Activated CD4-positive, CD25-positive, alpha-beta regulatory T cell treated with anti-CD3 and anti-CD28 coated beads, Interleukin-2, amount 50 U/mL, for 16 hours (primary cell): Measurements from ENCODE around the gene KIF26A.

Source experiments
- DNase-seq: peaks from one replicate; pipeline ENCODE4 v3.0.0-alpha.2; 2020; ENCODE audit warnings: low read depth, low spot score

Gene KIF26A

GRCh38 chr14:104138098-104138717 lies at the start of gene KIF26A:
TSS of gene KIF26A (plus strand) at chr14:104138587. CDS start at chr14:104138723, 136 bp downstream.
- no peak for DNase-seq

DNA sequence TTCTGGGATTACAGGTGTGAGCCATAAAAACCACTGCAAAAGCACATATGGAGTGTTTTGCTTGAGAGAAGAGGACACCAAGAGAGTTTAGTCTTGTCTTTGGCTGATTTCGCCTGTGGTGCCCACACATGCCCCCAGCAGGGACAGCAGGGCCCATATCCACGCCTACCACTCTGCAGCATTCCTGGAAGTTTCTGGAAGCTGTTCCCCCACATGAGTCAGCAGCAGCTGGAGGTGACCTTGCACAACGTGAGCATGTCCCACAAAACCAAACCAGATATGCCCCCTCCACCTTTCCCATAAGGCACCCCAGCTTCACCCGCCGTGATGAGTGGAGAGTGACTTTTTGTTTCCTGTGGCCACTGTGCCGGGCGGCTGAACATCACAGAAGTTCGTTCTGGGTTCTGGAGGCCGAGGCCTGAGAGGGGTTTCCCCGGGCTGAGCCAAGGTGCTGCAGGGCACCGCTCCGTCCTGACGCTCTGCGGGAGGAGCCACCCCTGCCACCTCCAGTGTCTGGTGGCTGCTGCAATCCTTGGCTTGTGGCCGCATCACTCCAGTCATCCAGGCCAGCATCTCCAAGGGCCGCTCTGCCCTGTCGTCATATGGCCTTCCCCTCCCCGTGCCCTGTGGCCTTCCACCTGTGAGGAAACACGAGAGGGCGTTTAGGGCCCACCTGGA lies 48.2 kb upstream of the KIF26A start:
- no peak for DNase-seq

DNA sequence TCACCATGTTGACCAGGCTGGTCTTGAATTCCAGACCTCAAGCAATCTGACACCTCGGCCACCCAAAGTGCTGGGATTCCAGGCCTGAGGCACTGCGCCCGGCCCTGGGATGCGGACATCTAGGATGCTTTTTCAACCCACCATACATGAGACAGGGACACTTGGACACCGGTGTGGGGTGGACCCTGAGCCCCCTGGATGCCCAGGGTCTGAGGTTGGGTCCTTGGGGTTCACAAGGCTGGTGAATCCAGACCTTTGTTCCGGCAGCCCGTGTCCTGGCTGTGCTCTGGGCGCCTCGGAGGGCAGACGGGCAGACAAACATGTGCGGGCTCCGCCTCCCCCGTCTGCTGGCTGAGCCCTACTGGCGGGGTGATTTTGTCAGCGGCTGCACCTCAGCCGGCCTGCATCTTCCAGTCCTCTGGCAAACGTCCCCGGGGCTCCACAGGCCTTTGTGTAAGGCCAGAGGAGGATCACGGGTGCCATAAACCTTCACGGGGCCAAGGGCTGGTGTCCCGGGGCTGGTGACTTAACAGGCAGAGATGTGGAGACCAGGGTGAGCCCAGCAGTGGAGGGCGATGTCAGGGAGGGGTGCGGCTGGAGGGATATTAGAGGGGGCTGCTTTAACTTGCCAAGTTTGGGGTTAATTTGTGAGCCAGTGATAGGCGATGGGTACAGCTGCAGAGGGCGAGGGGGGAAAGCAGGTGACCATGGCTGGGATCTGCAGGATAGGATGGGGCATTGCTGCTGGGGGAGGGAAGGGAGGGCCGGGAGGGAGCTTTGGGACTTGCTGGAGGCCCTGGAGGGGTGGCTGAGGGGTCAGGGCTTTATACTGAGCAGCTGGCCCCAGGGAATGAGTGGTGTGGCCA lies 47.1 kb upstream of the KIF26A start:
- DNase-seq = no peak

DNA sequence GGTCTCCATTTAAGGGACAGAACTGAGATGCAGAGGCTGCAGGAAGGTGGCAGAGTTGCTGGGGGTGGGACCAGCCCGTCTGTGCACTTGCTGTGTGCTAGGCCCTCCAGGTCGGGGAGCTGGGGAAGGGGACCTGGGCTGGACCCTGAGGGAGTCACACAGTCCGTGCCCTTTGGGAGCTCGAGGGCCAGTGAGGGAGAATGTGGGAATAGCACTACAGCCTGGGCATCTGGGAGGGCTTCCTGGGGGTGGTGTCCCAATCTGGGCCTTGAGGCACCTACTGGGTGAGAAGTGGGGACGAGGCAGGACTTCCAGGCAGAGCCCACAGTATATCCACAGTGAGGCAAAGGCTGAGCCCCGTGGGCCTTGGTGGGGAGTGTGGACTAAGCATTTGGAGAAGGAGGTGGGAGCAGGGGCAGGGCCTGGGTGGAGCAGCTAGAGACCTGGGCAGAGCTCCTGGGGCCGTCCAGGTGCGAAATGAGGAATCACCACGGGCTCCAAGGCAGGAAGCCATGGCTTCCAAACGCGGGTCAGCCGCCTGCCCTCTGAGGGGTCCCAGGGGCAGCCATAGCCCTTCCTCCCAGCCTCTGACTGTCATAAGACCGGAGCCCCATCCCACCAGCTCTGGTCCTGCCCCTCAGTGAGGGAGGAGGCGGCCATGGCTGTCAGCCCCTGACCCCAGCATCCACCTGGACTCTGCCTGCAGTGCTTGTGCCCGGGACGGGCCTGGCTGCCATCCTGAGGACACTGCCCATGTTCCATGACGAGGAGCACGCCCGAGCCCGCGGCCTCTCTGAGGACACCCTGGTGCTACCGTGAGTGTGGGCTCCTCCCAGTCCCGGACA lies 46.2 kb upstream of the KIF26A start:
- DNase-seq = no peak

DNA sequence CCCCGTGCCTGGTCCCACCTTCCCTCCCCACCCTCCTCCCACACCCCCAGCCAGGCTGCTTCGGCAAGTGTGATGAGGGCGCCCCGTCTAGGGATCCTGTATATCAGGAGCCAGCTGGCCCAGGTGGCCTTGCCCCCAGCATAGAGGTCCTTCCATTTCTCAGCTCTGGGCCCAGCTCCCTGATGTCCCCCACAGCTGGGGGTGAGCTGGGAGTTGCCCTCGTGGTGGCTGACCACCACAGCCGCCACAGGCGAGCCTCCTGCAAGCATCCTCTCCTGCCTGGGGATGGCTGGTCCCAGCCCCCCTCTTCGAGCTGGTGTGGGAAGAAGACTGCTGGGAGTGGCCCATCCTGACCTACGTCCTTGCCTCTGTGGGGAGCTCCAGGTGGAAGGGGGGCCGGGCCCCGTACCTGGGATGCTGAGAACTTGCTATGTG lies 45.4 kb upstream of the KIF26A start:
- DNase-seq = no peak

DNA sequence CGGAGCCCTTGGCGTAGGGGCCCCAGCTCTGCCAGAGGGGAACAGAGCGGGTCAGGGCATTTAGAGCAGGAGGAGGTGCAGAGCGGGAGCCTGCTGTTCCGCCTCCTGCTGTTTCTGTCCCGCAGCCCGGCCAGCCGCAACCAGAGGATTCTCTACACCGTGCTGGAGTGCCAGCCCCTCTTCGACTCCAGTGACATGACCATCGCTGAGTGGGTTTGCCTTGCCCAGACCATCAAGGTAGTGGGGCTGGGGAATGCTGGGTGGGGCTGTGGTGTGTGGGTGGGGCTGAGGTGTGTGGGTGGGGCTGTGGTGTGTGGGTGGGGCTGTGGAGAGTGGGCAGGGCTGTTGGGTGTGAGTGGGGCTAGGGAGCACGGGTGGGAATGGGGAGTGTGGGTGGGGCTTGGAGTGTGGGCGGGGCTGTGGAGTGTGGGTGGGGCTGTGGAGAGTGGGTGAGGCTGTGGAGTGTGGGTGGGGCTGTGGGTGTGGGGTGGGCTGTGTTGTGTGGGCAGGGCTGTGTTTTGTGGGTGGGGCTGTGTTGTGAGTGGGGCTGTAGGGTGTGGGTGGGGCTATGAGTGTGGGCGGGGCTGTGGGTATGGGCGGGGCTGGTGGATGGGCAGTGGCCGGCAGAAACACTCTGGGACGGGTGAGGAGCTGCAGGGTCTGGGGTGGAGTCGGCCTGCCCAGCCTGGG lies 44.9 kb upstream of the KIF26A start:
- DNase-seq = no peak

- DNase-seq = no peak
Measured at GRCh38 chr14:104094056-104094708, 44.2 kb upstream of the KIF26A start.

DNA sequence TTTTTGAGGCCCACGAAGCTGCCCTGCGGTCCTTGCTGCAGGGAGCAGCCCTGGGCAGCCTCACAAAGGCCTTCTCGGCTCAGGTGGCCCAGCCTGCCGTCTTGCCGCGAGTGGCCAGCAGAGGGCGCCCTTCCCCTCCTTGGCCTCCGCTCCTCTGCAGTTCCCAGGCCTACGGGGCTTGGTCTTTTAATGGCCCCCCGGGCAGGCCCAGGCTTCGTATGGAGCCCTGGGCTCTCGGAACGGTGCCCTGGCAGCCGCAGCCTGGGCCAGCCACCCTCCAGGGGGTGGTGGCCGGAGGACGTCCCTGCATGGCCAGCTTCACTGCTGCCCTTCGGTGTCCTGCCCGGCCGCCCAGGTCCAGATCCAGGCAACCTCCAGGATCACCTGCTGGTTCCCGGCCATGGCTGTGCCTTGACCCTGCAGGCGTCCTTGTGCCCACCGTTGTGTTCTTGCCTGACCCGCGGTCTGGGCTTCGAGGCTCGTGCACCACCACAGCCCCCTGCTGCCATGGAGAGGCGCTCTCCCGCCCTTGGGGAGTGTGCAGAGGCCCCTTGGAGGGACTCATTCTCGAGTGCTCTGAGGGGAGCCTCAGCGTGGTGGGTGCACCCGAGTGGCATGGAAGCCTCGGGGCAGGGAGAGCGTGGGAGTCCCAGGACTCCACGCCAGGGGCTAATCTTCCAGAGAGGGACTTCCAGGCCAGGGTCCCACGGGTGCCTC lies 43.5 kb upstream of the KIF26A start:
- DNase-seq = peak; percentile 57

GRCh38 chr14:104095426-104096310 lies 42.7 kb upstream of the KIF26A start:
- no peak for DNase-seq

- DNase-seq = no peak
Measured at GRCh38 chr14:104096318-104096717, 42.1 kb upstream of the KIF26A start.

GRCh38 chr14:104096751-104097700 lies 41.4 kb upstream of the KIF26A start:
- no peak for DNase-seq

DNA sequence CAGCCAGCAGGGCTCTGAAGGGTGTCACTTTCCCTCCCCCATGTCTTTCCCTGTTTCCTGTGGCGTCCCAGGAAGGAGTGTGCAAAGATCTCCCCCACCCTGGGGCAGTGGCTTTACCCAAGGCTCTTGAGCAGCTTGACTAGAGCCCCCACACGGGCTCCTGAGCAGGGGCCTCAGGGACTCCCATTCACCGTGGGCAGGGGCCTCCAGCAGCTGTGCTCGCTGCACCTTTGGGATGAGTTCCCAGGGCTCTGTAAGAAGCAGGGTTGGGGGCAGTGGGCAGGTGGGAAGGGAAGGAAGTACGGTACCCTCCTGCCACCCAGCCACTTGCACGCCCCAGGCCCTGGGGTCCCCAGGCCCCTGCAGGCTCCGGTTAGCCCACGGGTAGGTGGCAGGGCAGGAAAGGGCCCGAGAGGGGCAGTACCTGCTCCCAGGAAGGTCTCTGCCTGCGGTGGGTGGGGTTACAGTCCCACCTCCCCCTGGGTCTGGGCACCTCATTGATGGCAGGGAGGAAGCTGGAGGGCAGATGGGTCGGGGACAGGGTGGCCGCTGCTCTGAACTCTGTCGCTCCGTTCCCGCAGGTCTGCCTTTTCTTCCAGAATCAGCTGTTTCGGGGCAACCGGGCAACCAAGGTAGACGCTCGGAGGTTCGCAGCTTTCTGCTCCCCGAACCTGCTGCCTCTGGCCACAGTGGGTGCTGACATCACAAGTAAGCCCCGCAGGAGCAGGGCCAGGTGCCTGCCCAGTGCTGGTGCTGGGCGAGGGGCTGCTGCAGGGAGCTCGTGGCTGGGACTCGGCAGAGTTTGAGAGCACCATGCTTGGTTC lies 39.9 kb upstream of the KIF26A start:
- no peak for DNase-seq

- DNase-seq = no peak
Measured at GRCh38 chr14:104099096-104100041, 39.0 kb upstream of the KIF26A start.

DNA sequence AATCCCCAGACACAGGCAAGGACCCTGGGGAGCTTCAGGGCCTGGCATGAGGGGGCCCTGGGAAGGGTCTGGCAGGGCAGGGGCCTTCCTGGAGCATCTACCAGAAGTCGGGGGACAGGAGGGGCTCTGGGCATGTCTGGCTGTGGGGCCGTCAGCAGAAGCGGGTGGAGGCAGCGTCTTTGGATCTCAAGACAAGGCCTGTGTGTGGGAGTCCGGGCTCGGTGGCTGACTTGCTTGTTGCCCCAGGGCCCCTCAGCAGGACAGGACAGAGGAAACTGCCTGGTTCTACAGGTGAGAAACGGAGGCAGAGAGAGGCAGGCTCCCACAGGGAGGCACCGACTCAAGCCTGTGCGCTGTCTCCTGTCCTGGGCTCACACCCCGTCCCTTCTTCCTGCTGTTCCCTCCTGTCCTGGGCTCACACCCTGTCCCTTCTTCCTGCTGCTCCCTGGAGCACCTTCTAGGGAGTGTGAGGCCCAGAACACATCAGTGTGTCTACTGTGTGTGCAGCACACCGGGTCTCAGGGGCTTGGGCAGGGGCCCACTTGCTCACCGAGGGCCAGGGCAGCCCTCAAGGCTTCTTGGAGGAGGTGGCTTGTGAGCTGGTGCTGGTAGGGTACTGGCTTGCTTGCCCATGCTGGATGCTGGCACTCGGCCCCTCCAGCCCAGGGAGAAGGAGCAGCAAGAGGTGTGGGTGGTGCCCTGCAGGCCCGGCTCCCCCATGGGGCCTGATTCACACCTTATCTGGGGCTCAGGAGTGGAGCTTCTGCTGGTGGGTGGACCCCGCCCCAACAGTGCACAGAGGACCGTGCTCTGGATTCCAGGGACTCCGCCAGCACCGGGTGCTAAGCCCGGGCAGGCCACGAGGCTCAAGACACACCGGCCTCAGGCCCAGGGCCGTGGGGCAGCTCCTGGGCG lies 38.0 kb upstream of the KIF26A start:
- DNase-seq = no peak
